HEK293T (cell line): ENCODE results near the gene CTSA.
"Not testable (repeated sequence)": the region's sequence is repeated elsewhere in the genome, so short reads cannot be mapped to it uniquely, and the experiment has no call there.

Source experiments
- CTCF ChIA-PET: fragments of 350-600 bp; formaldehyde crosslinking; extraction: SDS; loops from one replicate; lab custom pipeline; 2021; ENCODE audit warnings: antibody characterized with exemption, inconsistent platforms; lab: Yijun Ruan, JAX
- POLR2A ChIA-PET: fragments of 350-600 bp; formaldehyde crosslinking; extraction: SDS; loops from one replicate; lab custom pipeline; 2020; ENCODE audit warnings: antibody characterized with exemption, inconsistent platforms; lab: Yijun Ruan, JAX
- DNase-seq: peaks from one replicate; pipeline ENCODE4 v3.0.0; 2012; ENCODE audit warnings: mixed read lengths; ENCODE audit errors: extremely low spot score
- ARNT ChIP-seq: fragments of 450-650 bp; IDR thresholded peaks from 2 replicates; pipeline ENCODE4 v1.6.1; 2017; ENCODE audit warnings: mild to moderate bottlenecking
- BHLHE40 ChIP-seq: fragments of 450-650 bp; IDR thresholded peaks from 2 replicates; pipeline ENCODE4 v1.6.1; 2016; ENCODE audit warnings: mild to moderate bottlenecking, moderate library complexity, borderline replicate concordance
- CTBP1 ChIP-seq: fragments of 450-650 bp; IDR thresholded peaks from 2 replicates; pipeline ENCODE4 v1.6.1; 2016; ENCODE audit warnings: borderline replicate concordance
- ELF4 ChIP-seq: fragments of 450-650 bp; IDR thresholded peaks from 2 replicates; pipeline ENCODE4 v1.6.1; 2017; ENCODE audit warnings: antibody characterized with exemption
- FOXA1 ChIP-seq: fragments of 450-650 bp; IDR thresholded peaks from 2 replicates; pipeline ENCODE4 v1.6.1; 2016; ENCODE audit warnings: mild to moderate bottlenecking
- FOXK2 ChIP-seq: fragments of 450-650 bp; IDR thresholded peaks from 2 replicates; pipeline ENCODE4 v1.6.1; 2016; ENCODE audit warnings: mild to moderate bottlenecking
- FOXM1 ChIP-seq: fragments of 450-650 bp; IDR thresholded peaks from 2 replicates; pipeline ENCODE4 v1.6.1; 2017; ENCODE audit warnings: mild to moderate bottlenecking, borderline replicate concordance
- HDGF ChIP-seq: fragments of 450-650 bp; IDR thresholded peaks from 2 replicates; pipeline ENCODE4 v1.6.1; 2017; ENCODE audit warnings: antibody characterized with exemption, borderline replicate concordance
- L3MBTL2 ChIP-seq: fragments of 450-650 bp; conservative IDR thresholded peaks from 2 replicates; pipeline ENCODE4 v1.6.1; 2016; ENCODE audit warnings: mild to moderate bottlenecking
- LEF1 ChIP-seq: fragments of 450-650 bp; IDR thresholded peaks from 2 replicates; pipeline ENCODE4 v1.6.1; 2017; ENCODE audit warnings: mild to moderate bottlenecking, borderline replicate concordance
- NFRKB ChIP-seq: fragments of 450-650 bp; IDR thresholded peaks from 2 replicates; pipeline ENCODE4 v1.6.1; 2016; ENCODE audit warnings: mild to moderate bottlenecking, moderate library complexity
- SP1 ChIP-seq: fragments of 450-650 bp; IDR thresholded peaks from 2 replicates; pipeline ENCODE4 v1.6.1; 2017
- SUZ12 ChIP-seq: fragments of 450-650 bp; IDR thresholded peaks from 2 replicates; pipeline ENCODE4 v1.6.1; 2016; ENCODE audit warnings: mild to moderate bottlenecking
- TARDBP ChIP-seq: fragments of 450-650 bp; IDR thresholded peaks from 2 replicates; pipeline ENCODE4 v1.6.1; 2016
- ZNF384 ChIP-seq: fragments of 450-650 bp; IDR thresholded peaks from 2 replicates; pipeline ENCODE4 v1.6.1; 2016
- TF ChIP-seq, protein P1 (sequence below): fragments of 450-650 bp; IDR thresholded peaks from 2 replicates; pipeline ENCODE4 v1.6.1; 2016

Gene CTSA

DNA sequence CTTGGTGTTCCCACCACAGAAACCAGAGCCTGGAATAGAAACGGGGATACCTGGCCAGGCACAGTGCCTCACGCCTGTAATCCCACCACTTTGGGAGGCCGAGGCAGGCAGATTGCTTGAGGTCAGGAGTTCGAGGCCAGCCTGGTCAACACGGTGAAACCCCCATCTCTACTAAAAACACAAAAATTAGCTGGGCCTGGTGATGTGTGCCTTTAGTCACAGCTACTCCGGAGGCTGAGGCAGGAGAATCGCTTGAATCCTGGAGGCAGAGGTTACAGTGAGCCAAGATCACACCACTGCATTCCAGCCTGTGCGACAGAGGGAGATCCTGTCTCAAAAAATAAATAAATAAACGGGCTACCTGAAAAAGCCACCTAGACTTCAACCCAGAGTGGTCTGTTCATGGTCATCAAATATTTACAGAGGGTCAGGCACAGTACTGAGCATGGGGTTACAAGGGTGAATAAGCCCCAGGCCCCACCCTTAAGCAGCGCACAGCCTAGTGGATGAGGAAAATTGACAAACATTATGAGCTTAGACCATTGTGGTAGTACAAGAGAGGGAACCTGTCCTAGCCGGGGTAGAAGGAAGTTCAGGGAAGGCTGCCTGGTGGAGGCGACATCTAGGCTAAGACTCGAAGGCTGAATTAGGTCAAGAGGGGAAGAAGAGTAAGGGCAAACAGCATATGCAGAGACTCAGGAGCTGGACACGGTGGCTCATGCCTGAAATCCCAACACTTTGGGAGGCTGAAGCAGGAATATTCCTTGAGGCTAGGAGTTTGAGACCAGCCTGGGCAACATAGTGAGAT is 36.1 kb downstream of the CTSA start:
- POLR2A ChIA-PET: interaction anchor here (1.2 to 1.3 kb wide), 2 partner anchors 9 to 47 kb away, joined by 3 to 5 read pairs; partner anchors contain the start of gene ZSWIM1
- DNase-seq: no peak
- no peak for TF ChIP-seq CTBP1
- TF ChIP-seq, protein P1, sequence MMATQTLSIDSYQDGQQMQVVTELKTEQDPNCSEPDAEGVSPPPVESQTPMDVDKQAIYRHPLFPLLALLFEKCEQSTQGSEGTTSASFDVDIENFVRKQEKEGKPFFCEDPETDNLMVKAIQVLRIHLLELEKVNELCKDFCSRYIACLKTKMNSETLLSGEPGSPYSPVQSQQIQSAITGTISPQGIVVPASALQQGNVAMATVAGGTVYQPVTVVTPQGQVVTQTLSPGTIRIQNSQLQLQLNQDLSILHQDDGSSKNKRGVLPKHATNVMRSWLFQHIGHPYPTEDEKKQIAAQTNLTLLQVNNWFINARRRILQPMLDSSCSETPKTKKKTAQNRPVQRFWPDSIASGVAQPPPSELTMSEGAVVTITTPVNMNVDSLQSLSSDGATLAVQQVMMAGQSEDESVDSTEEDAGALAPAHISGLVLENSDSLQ: no peak
- CTCF ChIA-PET: interaction anchor here (0.6 kb wide), 1 partner anchor 37 kb away, joined by 4 read pairs; no protein-coding TSS in a partner anchor

DNA sequence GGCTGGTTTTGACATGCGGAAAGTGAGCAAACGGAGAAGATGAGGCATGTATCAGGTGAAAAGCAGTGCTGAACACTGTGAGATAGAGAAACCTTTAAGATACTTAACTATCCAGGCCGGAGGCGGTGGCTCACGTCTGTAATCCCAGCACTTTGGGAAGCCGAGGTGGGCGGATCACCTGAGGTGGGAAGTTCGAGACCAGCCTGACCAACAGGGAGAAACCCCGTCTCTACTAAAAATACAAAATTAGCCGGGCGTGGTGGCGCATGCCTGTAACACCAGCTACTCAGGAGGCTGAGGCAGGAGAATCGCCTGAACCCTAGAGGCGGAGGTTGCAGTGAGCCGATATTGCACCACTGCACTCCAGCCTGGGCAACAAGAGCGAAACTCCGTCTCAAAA is 40.5 kb downstream of the CTSA start:
- POLR2A ChIA-PET, DNase-seq, CTCF ChIA-PET: not testable (repeated sequence)

DNA sequence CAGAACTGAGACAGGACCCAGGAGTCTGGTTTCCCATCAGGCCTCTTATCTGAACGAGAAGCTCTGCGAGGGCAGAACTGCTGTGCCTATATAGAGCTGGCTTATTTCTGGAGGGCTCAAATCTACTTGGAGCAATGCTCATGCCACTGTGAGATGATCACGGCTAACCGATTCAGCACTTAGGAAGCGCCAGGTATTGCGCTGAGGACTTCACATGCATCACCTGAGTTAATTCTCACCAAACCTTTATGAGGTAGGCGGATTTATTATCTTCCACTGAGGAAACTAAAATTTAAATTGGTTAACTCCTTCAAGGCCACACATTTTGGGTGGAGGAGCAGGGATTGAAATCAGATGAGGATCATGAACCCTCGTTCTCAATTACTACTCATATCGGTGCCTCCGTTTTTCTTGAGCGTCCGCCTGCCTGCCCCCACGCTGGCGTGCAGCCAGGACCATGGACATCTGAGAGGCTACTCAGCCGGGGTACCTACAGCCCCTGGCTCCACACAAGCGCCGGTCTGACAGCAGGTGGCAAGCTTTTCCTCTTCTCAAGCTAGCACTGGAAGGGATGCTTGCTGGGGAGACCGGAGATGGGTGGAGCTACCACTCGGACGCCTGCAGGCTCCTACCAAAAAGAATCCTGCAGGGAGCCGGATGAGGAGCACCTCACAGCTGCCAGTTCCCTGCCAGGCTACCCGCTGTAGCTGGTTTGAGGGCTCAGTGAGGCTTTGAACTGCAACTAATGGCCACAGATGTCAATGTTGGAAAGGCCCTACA is 42.3 kb downstream of the CTSA start:
- TF ChIP-seq NFRKB (no peak), ARNT (no peak), FOXA1 (no peak), CTBP1 (no peak), LEF1 (no peak), HDGF (no peak), FOXM1 (no peak), BHLHE40 (no peak), L3MBTL2 (no peak), SUZ12 (no peak), TARDBP (no peak), ZNF384 (no peak)
- TF ChIP-seq, protein P1: no peak
- POLR2A ChIA-PET: interaction anchor here (0.6 to 3.2 kb wide), 16 partner anchors 9 to 119 kb away, joined by 3 to 28 read pairs (median 8); partner anchors contain the start of genes ACOT8, UBE2C and ZSWIM1
- peak; percentile 63 for DNase-seq
- CTCF ChIA-PET: interaction anchor here (0.6 to 0.8 kb wide), 2 partner anchors 80 to 81 kb away, joined by 3 read pairs; no protein-coding TSS in a partner anchor

DNA sequence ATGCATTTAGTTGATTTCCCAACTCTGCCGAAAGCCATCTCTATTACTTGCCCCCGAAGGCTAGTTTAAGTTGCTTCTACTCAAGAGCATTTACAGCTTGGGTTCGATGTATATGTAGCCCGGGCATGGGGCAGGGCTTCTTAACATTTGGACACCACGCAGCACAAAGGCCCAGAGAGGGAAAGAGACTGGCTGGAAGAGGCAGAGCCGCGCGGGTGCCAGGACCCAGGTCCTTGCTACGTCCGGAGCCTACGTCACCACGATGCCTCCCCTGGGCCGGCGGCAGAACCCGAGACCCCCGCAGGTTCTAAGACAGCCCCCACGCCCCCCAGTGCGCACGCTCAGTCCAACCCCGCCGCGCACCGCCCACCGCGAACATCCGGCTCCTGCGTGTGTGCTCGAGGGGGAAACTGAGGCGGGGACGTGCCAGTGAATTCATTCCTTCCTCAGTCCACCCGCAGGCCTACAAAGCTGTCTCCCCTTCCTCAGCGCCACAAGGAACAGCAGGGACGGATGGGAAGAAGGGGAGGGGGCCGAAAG is 43.0 kb downstream of the CTSA start:
- TF ChIP-seq HDGF (no peak), CTBP1 (no peak), NFRKB (no peak), FOXK2 (no peak), TARDBP (no peak), FOXA1 (no peak), BHLHE40 (no peak), FOXM1 (no peak), SUZ12 (no peak), ELF4 (no peak), ZNF384 (no peak)
- TF ChIP-seq, protein P1: no peak
- CTCF ChIA-PET: interaction anchor here (0.5 to 0.6 kb wide), 2 partner anchors 12 to 81 kb away, joined by 3 read pairs; no protein-coding TSS in a partner anchor
- POLR2A ChIA-PET: interaction anchor here (0.6 to 3.2 kb wide), 21 partner anchors 9 to 155 kb away, joined by 3 to 28 read pairs (median 7); partner anchors contain the start of genes ACOT8, UBE2C, ZNF335 and ZSWIM1
- peak; percentile 54 for DNase-seq

DNA sequence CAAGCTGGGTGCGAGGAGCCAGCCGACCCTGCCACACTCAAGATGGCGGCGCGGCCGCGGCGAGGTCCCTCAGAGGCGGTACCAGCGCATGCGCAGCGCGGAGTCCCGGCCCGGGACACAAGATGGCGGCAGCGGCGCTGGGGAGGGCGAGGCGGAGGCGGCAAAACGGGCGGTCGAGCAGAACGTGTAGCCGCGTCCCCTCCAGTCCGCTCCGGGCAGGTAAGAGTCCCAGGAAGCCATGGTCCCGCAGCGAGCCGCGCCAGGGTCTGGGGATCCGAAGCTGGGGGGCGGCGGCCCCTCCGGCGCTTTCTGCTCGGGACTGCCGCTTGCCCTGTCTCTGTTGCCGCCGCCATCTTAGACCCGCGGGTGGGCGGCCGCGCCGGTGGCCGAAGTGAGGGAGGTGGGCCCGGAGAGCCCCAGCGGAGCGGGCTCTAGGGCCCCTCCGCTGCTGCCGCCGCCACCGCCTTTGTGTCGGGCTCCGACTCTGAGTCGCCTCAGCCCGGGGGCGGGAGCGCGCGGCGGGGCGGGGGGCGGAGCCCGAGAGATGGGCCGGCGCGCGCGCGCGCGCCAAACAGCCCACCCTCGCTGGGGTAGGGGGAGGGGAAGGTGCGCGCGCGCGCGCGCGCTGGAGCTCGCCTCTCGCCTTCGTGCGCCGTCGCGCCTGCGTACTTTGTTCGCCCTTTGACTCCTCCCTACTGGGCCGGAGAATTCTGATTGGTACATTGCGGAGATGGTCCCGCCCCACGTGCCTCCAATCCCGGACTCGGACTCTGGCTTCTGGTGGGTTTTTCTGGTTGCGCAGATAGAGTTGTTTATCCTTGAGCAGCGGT is 43.7 kb downstream of the CTSA start, which contains the start of gene PCIF1:
PCIF1 (plus strand) TSS at position 98 of the 830 bp plus-strand sequence. CDS start 4,317 bp downstream, outside the sequence.
- POLR2A ChIA-PET: interaction anchor here (0.6 to 3.2 kb wide), 27 partner anchors 9 to 154 kb away, joined by 3 to 28 read pairs (median 6); partner anchors contain the start of genes ACOT8, UBE2C, ZNF335 and ZSWIM1
- TF ChIP-seq TARDBP (no peak), ZNF384 (no peak), HDGF (no peak), L3MBTL2 (0 out of 2 replicates have a peak, but pooled peaks have one; percentile 21), FOXM1 (no peak), CTBP1 (no peak), NFRKB (no peak; the same call in 1 of the 2 replicates), BHLHE40 (no peak), FOXA1 (no peak), FOXK2 (no peak), LEF1 (peak; percentile 64; the same call in 1 of the 2 replicates), SUZ12 (no peak), ELF4 (peak; percentile 71), ARNT (no peak), SP1 (no peak; the same call in 1 of the 2 replicates)
- TF ChIP-seq, protein P1: no peak
- DNase-seq: peak; percentile 98
- CTCF ChIA-PET: interaction anchor here (0.5 to 1.0 kb wide), 2 partner anchors 13 to 52 kb away, joined by 3 to 4 read pairs; no protein-coding TSS in a partner anchor
